GM23338 (cell line): Measurements from ENCODE around the gene HELB. TPM values are rescaled to one million over a fixed set of nuclear protein-coding genes. Genes with fewer than 3 reads are reported as not detected.

ENCODE experiments used
- ATAC-seq: fragments of 200-7000 bp; cut with Tn5 transposase; 3 replicates; pipeline ENCODE4 v1.9.1; 2020
- DNase-seq: peaks from one replicate; pipeline ENCODE4 v3.0.0-alpha.2; 2015; ENCODE audit warnings: low spot score
- H2AFZ ChIP-seq: fragments of 200-600 bp; sonication (generic); 2 replicates; pipeline ENCODE4 v1.8.0; 2016; ENCODE audit warnings: antibody characterized with exemption, mild to moderate bottlenecking, moderate library complexity
- H3F3A ChIP-seq: fragments of 200-600 bp; sonication (generic); replicated peaks from 2 replicates; pipeline ENCODE4 v1.8.0; 2017; ENCODE audit warnings: antibody characterized with exemption, mixed run types, low read depth
- H3K27ac ChIP-seq: fragments of 200-600 bp; sonication (generic); 2 replicates; pipeline ENCODE4 v1.6.1; 2016; ENCODE audit warnings: low read depth
- H3K27me3 ChIP-seq: fragments of 200-600 bp; sonication (generic); 2 replicates; pipeline ENCODE4 v1.8.0; 2016; ENCODE audit warnings: mild to moderate bottlenecking, mixed run types, moderate library complexity; ENCODE audit not compliant: insufficient read depth
- H3K36me3 ChIP-seq: fragments of 200-600 bp; sonication (generic); 2 replicates; pipeline ENCODE4 v1.8.0; 2016; ENCODE audit warnings: mild to moderate bottlenecking; ENCODE audit not compliant: insufficient read depth
- H3K4me1 ChIP-seq: fragments of 200-600 bp; sonication (generic); 2 replicates; pipeline ENCODE4 v1.8.0; 2016; ENCODE audit warnings: mild to moderate bottlenecking, moderate library complexity; ENCODE audit not compliant: insufficient read depth
- H3K4me2 ChIP-seq: fragments of 200-600 bp; sonication (generic); 2 replicates; pipeline ENCODE4 v1.7.1; 2017; ENCODE audit warnings: mixed run types
- H3K4me3 ChIP-seq: fragments of 200-600 bp; sonication (generic); 2 replicates; pipeline ENCODE4 v1.6.1; 2016; ENCODE audit warnings: mixed run types
- H3K79me2 ChIP-seq: fragments of 200-600 bp; sonication (generic); replicated peaks from 2 replicates; pipeline ENCODE4 v1.8.0; 2017; ENCODE audit warnings: mild to moderate bottlenecking; ENCODE audit not compliant: insufficient read depth
- H3K9me2 ChIP-seq: fragments of 200-600 bp; sonication (generic); 2 replicates; pipeline ENCODE4 v1.8.0; 2017; ENCODE audit not compliant: insufficient read depth
- H4K20me1 ChIP-seq: fragments of 200-600 bp; sonication (generic); replicated peaks from 2 replicates; pipeline ENCODE4 v1.8.0; 2017; ENCODE audit warnings: mild to moderate bottlenecking; ENCODE audit not compliant: insufficient read depth
- H3K27ac Mint-ChIP-seq: 2 replicates; pipeline ENCODE4 v1.8.0; 2020; ENCODE audit warnings: inconsistent platforms, mild to moderate bottlenecking, moderate library complexity, mixed read lengths
- H3K27me3 Mint-ChIP-seq: 3 replicates; pipeline ENCODE4 v1.8.0; 2022; ENCODE audit warnings: low read depth, mild to moderate bottlenecking, moderate library complexity, mixed read lengths, inconsistent platforms; ENCODE audit not compliant: insufficient read depth, poor library complexity
- H3K36me3 Mint-ChIP-seq: 3 replicates; pipeline ENCODE4 v1.8.0; 2021; ENCODE audit warnings: low read depth, mild to moderate bottlenecking, inconsistent platforms, moderate library complexity, mixed read lengths
- H3K4me1 Mint-ChIP-seq: 3 replicates; pipeline ENCODE4 v1.8.0; 2020; ENCODE audit warnings: mild to moderate bottlenecking, inconsistent platforms, mixed read lengths
- H3K4me3 Mint-ChIP-seq: 3 replicates; pipeline ENCODE4 v1.8.0; 2021; ENCODE audit warnings: moderate library complexity, mild to moderate bottlenecking, inconsistent platforms, mixed read lengths
- H3K9me3 Mint-ChIP-seq: 3 replicates; pipeline ENCODE4 v1.8.0; 2020; ENCODE audit warnings: moderate library complexity, mild to moderate bottlenecking, inconsistent platforms, mixed read lengths
- CREB1 ChIP-seq: fragments of 250-450 bp; sonication (Bioruptor Pico); IDR thresholded peaks from 2 replicates; pipeline ENCODE4 v1.5.0; 2020; ENCODE audit warnings: low read depth, mild to moderate bottlenecking, moderate library complexity
- EZH2 ChIP-seq: fragments of 200-600 bp; sonication (generic); IDR thresholded peaks from one replicate; pipeline ENCODE4 v1.8.0; 2017; ENCODE audit warnings: antibody characterized with exemption, mild to moderate bottlenecking, low read depth; ENCODE audit not compliant: unreplicated experiment
- EZH2phosphoT487 ChIP-seq: fragments of 200-600 bp; sonication (generic); IDR thresholded peaks from one replicate; pipeline ENCODE4 v1.8.1; 2018; ENCODE audit warnings: antibody characterized with exemption; ENCODE audit not compliant: unreplicated experiment
- JUNB ChIP-seq: IDR thresholded peaks from one replicate; pipeline ENCODE4 v1.6.1; 2016; ENCODE audit warnings: antibody characterized with exemption; ENCODE audit not compliant: unreplicated experiment
- NANOG ChIP-seq: IDR thresholded peaks from 2 replicates; pipeline ENCODE4 v1.6.1; 2016; ENCODE audit warnings: antibody characterized with exemption, borderline replicate concordance
- POLR2AphosphoS5 ChIP-seq: IDR thresholded peaks from 2 replicates; pipeline ENCODE4 v1.6.1; 2016; ENCODE audit warnings: antibody characterized with exemption, low read depth
- REST ChIP-seq: IDR thresholded peaks from one replicate; pipeline ENCODE4 v1.6.1; 2018; ENCODE audit warnings: antibody characterized with exemption; ENCODE audit not compliant: unreplicated experiment
- STAT1 ChIP-seq: IDR thresholded peaks from one replicate; pipeline ENCODE4 v1.6.1; 2016; ENCODE audit warnings: antibody characterized with exemption; ENCODE audit not compliant: unreplicated experiment
- ZNF114 ChIP-seq: fragments of 250-450 bp; sonication (Bioruptor Pico); IDR thresholded peaks from 2 replicates; pipeline ENCODE4 v1.5.0; 2020; ENCODE audit warnings: mild to moderate bottlenecking, moderate library complexity
- ZNF331 ChIP-seq: fragments of 250-450 bp; sonication (Bioruptor Pico); IDR thresholded peaks from 2 replicates; pipeline ENCODE4 v1.5.0; 2020; ENCODE audit warnings: low read depth, mild to moderate bottlenecking, moderate library complexity
- polyA plus RNA-seq: library from polyadenylated mRNA; unstranded; fragments of >200 nt; fragmentation: Nextera tagmentation; extraction: Ambion mirVana; gene quantifications from 2 replicates; pipeline ENCODE4 v1.2.1, GENCODE V29; 2016
- total RNA-seq: library from RNA; depleted of rRNA; stranded (reverse); fragments of >200 nt; shearing (Covaris generic); gene quantifications from 2 replicates; pipeline ENCODE4 v1.2.3, GENCODE V29; 2014
- TF ChIP-seq, protein P1 (sequence below): IDR thresholded peaks from 2 replicates; pipeline ENCODE4 v1.6.1; 2016; ENCODE audit warnings: antibody characterized with exemption
- TF ChIP-seq, protein P2 (sequence below), 2 experiments: fragments of 200-600 bp in 1 of 2; sonication (generic) in 1 of 2; conservative IDR thresholded peaks; 2 replicates each; pipeline versions ENCODE4 v1.5.1 to v1.6.1; 2016 to 2017; ENCODE audit warnings: antibody characterized with exemption in 2 of 2, low read depth in 2 of 2, mild to moderate bottlenecking in 2 of 2, moderate library complexity in 1 of 2

Gene HELB
- total and polyA plus RNA-seq, 2 experiments from 2014 or later = 3.1 to 18.2 TPM

DNA sequence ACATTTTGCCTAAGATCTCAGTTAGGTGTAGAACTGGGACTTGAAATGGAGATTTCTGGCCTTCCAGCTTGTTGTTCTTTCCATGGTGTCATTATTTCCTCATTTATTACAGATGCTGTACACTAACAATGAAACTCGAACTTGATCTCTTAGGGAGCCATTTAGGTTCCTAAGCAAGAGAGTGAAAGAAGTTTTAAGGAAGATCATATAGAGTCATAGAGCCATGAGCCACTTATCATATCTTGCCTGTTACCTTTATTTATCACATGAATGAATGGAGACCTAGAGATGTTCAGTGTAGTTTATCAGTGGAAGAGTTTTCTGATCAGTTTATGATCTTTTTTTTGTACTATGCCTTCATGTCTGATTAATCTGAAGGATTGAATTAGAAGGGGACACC is 9.9 kb downstream of the HELB start:
- Histone ChIP-seq H3F3A (no peaks in the 10 kb centered on the region), H3K79me2 (no peaks in the 10 kb centered on the region; the same call in 1 of the 2 replicates), H3K27me3 (no peaks in the 10 kb centered on the region), H3K4me1 (no peaks in the 10 kb centered on the region), H3K4me2 (no peak overlapping the region), H3K9me2 (no peaks in the 10 kb centered on the region), H3K4me3 (no peak overlapping the region), H4K20me1 (no peaks in the 10 kb centered on the region; the same call in 1 of the 2 replicates), H3K27ac (no peak overlapping the region), H3K36me3 (peaks cover 6% of the 10 kb centered on the region), H2AFZ (no peak overlapping the region)
- H3K4me1 Mint-ChIP-seq = no peaks in the 10 kb centered on the region
- no peak overlapping the region for H3K4me3 Mint-ChIP-seq
- H3K27ac Mint-ChIP-seq = no peak overlapping the region
- DNase-seq (no peak), ATAC-seq (no peak)
- no peaks in the 10 kb centered on the region for H3K27me3 Mint-ChIP-seq
- no peak for TF ChIP-seq EZH2
- TF ChIP-seq NANOG = no peak
- TF ChIP-seq STAT1 = no peak
- no peak for TF ChIP-seq POLR2AphosphoS5
- TF ChIP-seq, protein P1, sequence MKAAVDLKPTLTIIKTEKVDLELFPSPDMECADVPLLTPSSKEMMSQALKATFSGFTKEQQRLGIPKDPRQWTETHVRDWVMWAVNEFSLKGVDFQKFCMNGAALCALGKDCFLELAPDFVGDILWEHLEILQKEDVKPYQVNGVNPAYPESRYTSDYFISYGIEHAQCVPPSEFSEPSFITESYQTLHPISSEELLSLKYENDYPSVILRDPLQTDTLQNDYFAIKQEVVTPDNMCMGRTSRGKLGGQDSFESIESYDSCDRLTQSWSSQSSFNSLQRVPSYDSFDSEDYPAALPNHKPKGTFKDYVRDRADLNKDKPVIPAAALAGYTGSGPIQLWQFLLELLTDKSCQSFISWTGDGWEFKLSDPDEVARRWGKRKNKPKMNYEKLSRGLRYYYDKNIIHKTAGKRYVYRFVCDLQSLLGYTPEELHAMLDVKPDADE = no peak
- TF ChIP-seq, protein P2, sequence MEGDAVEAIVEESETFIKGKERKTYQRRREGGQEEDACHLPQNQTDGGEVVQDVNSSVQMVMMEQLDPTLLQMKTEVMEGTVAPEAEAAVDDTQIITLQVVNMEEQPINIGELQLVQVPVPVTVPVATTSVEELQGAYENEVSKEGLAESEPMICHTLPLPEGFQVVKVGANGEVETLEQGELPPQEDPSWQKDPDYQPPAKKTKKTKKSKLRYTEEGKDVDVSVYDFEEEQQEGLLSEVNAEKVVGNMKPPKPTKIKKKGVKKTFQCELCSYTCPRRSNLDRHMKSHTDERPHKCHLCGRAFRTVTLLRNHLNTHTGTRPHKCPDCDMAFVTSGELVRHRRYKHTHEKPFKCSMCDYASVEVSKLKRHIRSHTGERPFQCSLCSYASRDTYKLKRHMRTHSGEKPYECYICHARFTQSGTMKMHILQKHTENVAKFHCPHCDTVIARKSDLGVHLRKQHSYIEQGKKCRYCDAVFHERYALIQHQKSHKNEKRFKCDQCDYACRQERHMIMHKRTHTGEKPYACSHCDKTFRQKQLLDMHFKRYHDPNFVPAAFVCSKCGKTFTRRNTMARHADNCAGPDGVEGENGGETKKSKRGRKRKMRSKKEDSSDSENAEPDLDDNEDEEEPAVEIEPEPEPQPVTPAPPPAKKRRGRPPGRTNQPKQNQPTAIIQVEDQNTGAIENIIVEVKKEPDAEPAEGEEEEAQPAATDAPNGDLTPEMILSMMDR (conservative IDR thresholded peaks at IDR 0.05; ENCODE audit: low read depth in 2 of 2) = no peak
- no peak for TF ChIP-seq ZNF114 (CRISPR knock-in tag)
- no peak for TF ChIP-seq EZH2phosphoT487
- peaks cover 19% of the 10 kb centered on the region for H3K36me3 Mint-ChIP-seq
- no peaks in the 10 kb centered on the region for H3K9me3 Mint-ChIP-seq

- no peaks in the 10 kb centered on the region for H3K4me1 Mint-ChIP-seq
- Histone ChIP-seq H3F3A (no peaks in the 10 kb centered on the region), H3K27ac (no peak overlapping the region), H2AFZ (no peak overlapping the region), H4K20me1 (no peaks in the 10 kb centered on the region; the same call in 1 of the 2 replicates), H3K36me3 (peaks cover 5% of the 10 kb centered on the region), H3K4me2 (no peak overlapping the region), H3K79me2 (no peaks in the 10 kb centered on the region; the same call in 1 of the 2 replicates), H3K9me2 (no peaks in the 10 kb centered on the region), H3K4me3 (no peak overlapping the region), H3K4me1 (no peaks in the 10 kb centered on the region), H3K27me3 (no peaks in the 10 kb centered on the region)
- no peaks in the 10 kb centered on the region for H3K27me3 Mint-ChIP-seq
- ATAC-seq (no peak), DNase-seq (no peak)
- no peak overlapping the region for H3K27ac Mint-ChIP-seq
- no peak overlapping the region for H3K4me3 Mint-ChIP-seq
- H3K9me3 Mint-ChIP-seq = no peaks in the 10 kb centered on the region
- peaks cover 16% of the 10 kb centered on the region for H3K36me3 Mint-ChIP-seq
- no peak for TF ChIP-seq JUNB
- TF ChIP-seq REST = no peak
- TF ChIP-seq, protein P1 = no peak
- TF ChIP-seq ZNF114 (CRISPR knock-in tag) = no peak
- TF ChIP-seq, protein P2 (conservative IDR thresholded peaks at IDR 0.05; ENCODE audit: low read depth in 2 of 2) = no peak
- no peak for TF ChIP-seq POLR2AphosphoS5
- TF ChIP-seq STAT1 = no peak
- no peak for TF ChIP-seq NANOG
- TF ChIP-seq ZNF331 (CRISPR knock-in tag) = no peak
- no peak for TF ChIP-seq EZH2
- TF ChIP-seq EZH2phosphoT487 = no peak
- no peak for TF ChIP-seq CREB1 (CRISPR knock-in tag)
Observed at GRCh38 chr12:66314278-66314677, 12.0 kb downstream of the HELB start.
